Spleen (tissue), 7 donors: Measurements from ENCODE around the gene RAB28.

Source experiments
- CTCF ChIP-seq, 11 experiments: fragments of 200-600 bp in 7 of 11; fragments of 450-650 bp in 4 of 11; sonication (generic) in 4 of 11; IDR thresholded peaks in 8 of 11; conservative IDR thresholded peaks in 3 of 11; 1 replicate in 7 of 11; 2 replicates in 4 of 11; pipeline versions ENCODE4 v1.4.0 to v1.8.0; 2016 to 2021; ENCODE audit warnings: antibody characterized with exemption in 11 of 11, inconsistent platforms in 4 of 11, mild to moderate bottlenecking in 1 of 11
- POLR2A ChIP-seq, 3 donors: fragments of 450-650 bp; IDR thresholded peaks; one replicate each; pipeline ENCODE4 v1.5.1; 2017; ENCODE audit warnings: antibody characterized with exemption in 3 of 3, mild to moderate bottlenecking in 1 of 3
- POLR2AphosphoS5 ChIP-seq, 3 donors: sonication (generic); formaldehyde crosslinking; IDR thresholded peaks; one replicate each; pipeline ENCODE4 v1.5.1; 2017; ENCODE audit warnings: antibody characterized with exemption in 3 of 3
- donor health status: DM: no; HTN: no; CAD: no; lungs with moderate emphysema.
- donor health status: DM: no; HTN: no; CAD: no.
- donor health status: DM: no; HTN: no; CAD: no.

- TF ChIP-seq POLR2AphosphoS5 (IDR thresholded peaks at IDR 0.05): no peak
- no peak for TF ChIP-seq POLR2A (IDR thresholded peaks at IDR 0.05)
- TF ChIP-seq CTCF (IDR thresholded peaks at IDR 0.05 in 8 of 11, conservative IDR thresholded peaks at IDR 0.05 in 3 of 11): no peak
Observed at GRCh38 chr4:13348216-13348615, 135.9 kb downstream of the RAB28 start.
